HEK293 (cell line): ENCODE data around the gene AGAP3.

ENCODE experiments used
- CTCF ChIA-PET: fragments of 350-600 bp; formaldehyde crosslinking; extraction: SDS; loops from one replicate; lab custom pipeline; 2021; ENCODE audit warnings: antibody characterized with exemption; lab: Yijun Ruan, JAX
- POLR2A ChIA-PET: fragments of 300-600 bp; formaldehyde crosslinking; extraction: SDS; loops from one replicate; lab custom pipeline; 2020; ENCODE audit warnings: antibody characterized with exemption, inconsistent platforms; lab: Yijun Ruan, JAX
- H3K27ac ChIP-seq: fragments of 200-500 bp; sonication (Bioruptor generic); 2 replicates; pipeline ENCODE4 v1.5.1; 2014; ENCODE audit warnings: low read depth, low read length, control low read depth, inconsistent platforms; ENCODE audit errors: extremely low read depth
- H3K36me3 ChIP-seq, 2 experiments: fragments of 200-500 bp in 1 of 2; sonication (Bioruptor generic) in 1 of 2; 1 replicate in 1 of 2; 2 replicates in 1 of 2; pipeline ENCODE4 v1.5.1; 2014 to 2017; ENCODE audit warnings: inconsistent platforms in 2 of 2, low read length in 2 of 2; ENCODE audit not compliant: control insufficient read depth in 2 of 2, insufficient read depth in 1 of 2
- H3K4me1 ChIP-seq: fragments of 200-500 bp; sonication (Bioruptor generic); 2 replicates; pipeline ENCODE4 v1.5.1; 2014; ENCODE audit warnings: mild to moderate bottlenecking, low read length, inconsistent platforms; ENCODE audit not compliant: control insufficient read depth, insufficient read depth
- H3K4me3 ChIP-seq: 2 replicates; pipeline ENCODE4 v1.5.1; 2011; ENCODE audit warnings: low read depth, mild to moderate bottlenecking, control low read depth, low read length, moderate library complexity
- H3K9me3 ChIP-seq: fragments of 200-500 bp; sonication (Bioruptor generic); 2 replicates; pipeline ENCODE4 v1.5.1; 2014; ENCODE audit warnings: low read depth, low read length, inconsistent platforms; ENCODE audit not compliant: control insufficient read depth, insufficient read depth
- EGR2 ChIP-seq: fragments of 450-650 bp; formaldehyde crosslinking; IDR thresholded peaks from 2 replicates; pipeline ENCODE4 v1.5.1; 2016; ENCODE audit warnings: low read depth, missing biosample characterization, missing genetic modification characterization
- IKZF3 ChIP-seq: fragments of 450-650 bp; IDR thresholded peaks from 2 replicates; pipeline ENCODE4 v1.5.0; 2018; ENCODE audit warnings: missing biosample characterization, mild to moderate bottlenecking, missing genetic modification characterization, moderate library complexity
- KLF1 ChIP-seq: fragments of 450-650 bp; formaldehyde crosslinking; IDR thresholded peaks from 2 replicates; pipeline ENCODE4 v1.5.1; 2016; ENCODE audit warnings: missing biosample characterization, missing genetic modification characterization
- KLF16 ChIP-seq: fragments of 450-650 bp; formaldehyde crosslinking; IDR thresholded peaks from 2 replicates; pipeline ENCODE4 v1.5.1; 2017; ENCODE audit warnings: missing biosample characterization, missing genetic modification characterization
- KLF7 ChIP-seq: fragments of 450-650 bp; formaldehyde crosslinking; IDR thresholded peaks from 2 replicates; pipeline ENCODE4 v1.5.1; 2016; ENCODE audit warnings: missing biosample characterization, missing genetic modification characterization, borderline replicate concordance
- MZF1 ChIP-seq: fragments of 450-650 bp; formaldehyde crosslinking; IDR thresholded peaks from 2 replicates; pipeline ENCODE4 v1.5.1; 2017; ENCODE audit warnings: missing biosample characterization, missing genetic modification characterization, borderline replicate concordance
- RBAK ChIP-seq: fragments of 450-650 bp; formaldehyde crosslinking; IDR thresholded peaks from 2 replicates; pipeline ENCODE4 v1.5.1; 2016; ENCODE audit warnings: missing biosample characterization, missing genetic modification characterization
- SETDB1 ChIP-seq: IDR thresholded peaks from one replicate; pipeline ENCODE4 v1.6.1; 2017; ENCODE audit warnings: mild to moderate bottlenecking, low read length, moderate library complexity, mixed read lengths; ENCODE audit not compliant: insufficient read length
- SP2 ChIP-seq: fragments of 450-650 bp; formaldehyde crosslinking; IDR thresholded peaks from 2 replicates; pipeline ENCODE4 v1.5.1; 2016; ENCODE audit warnings: missing biosample characterization, missing genetic modification characterization
- TRIM28 ChIP-seq: IDR thresholded peaks from 2 replicates; pipeline ENCODE4 v1.6.1; 2011; ENCODE audit warnings: low read length, control low read depth, borderline replicate concordance
- ZBTB17 ChIP-seq: fragments of 450-650 bp; formaldehyde crosslinking; IDR thresholded peaks from 2 replicates; pipeline ENCODE4 v1.5.1; 2016; ENCODE audit warnings: missing biosample characterization, missing genetic modification characterization
- ZBTB20 ChIP-seq: fragments of 450-650 bp; formaldehyde crosslinking; IDR thresholded peaks from 2 replicates; pipeline ENCODE4 v1.5.1; 2016; ENCODE audit warnings: missing biosample characterization, missing genetic modification characterization
- ZEB2 ChIP-seq: fragments of 450-650 bp; formaldehyde crosslinking; IDR thresholded peaks from 2 replicates; pipeline ENCODE4 v1.5.1; 2016; ENCODE audit warnings: missing biosample characterization, missing genetic modification characterization
- ZNF302 ChIP-seq: fragments of 450-650 bp; formaldehyde crosslinking; IDR thresholded peaks from 2 replicates; pipeline ENCODE4 v1.5.1; 2016; ENCODE audit warnings: missing biosample characterization, missing genetic modification characterization, low read depth
- ZNF391 ChIP-seq: fragments of 450-650 bp; formaldehyde crosslinking; IDR thresholded peaks from 2 replicates; pipeline ENCODE4 v1.5.1; 2016; ENCODE audit warnings: low read depth, missing biosample characterization, missing genetic modification characterization, borderline replicate concordance
- ZNF521 ChIP-seq: fragments of 450-650 bp; formaldehyde crosslinking; IDR thresholded peaks from 2 replicates; pipeline ENCODE4 v1.5.1; 2017; ENCODE audit warnings: missing biosample characterization, mild to moderate bottlenecking, missing genetic modification characterization
- ZNF544 ChIP-seq: fragments of 450-650 bp; formaldehyde crosslinking; IDR thresholded peaks from 2 replicates; pipeline ENCODE4 v1.5.0; 2017; ENCODE audit warnings: missing biosample characterization, missing genetic modification characterization
- ZNF600 ChIP-seq: fragments of 450-650 bp; formaldehyde crosslinking; IDR thresholded peaks from 2 replicates; pipeline ENCODE4 v1.5.1; 2016; ENCODE audit warnings: missing biosample characterization, missing genetic modification characterization
- ZNF654 ChIP-seq: fragments of 450-650 bp; formaldehyde crosslinking; IDR thresholded peaks from 2 replicates; pipeline ENCODE4 v1.5.1; 2016; ENCODE audit warnings: low read depth, missing biosample characterization, missing genetic modification characterization
- ZNF658 ChIP-seq: fragments of 450-650 bp; formaldehyde crosslinking; IDR thresholded peaks from 2 replicates; pipeline ENCODE4; 2016; ENCODE audit warnings: missing biosample characterization, missing genetic modification characterization
- ZNF777 ChIP-seq: fragments of 450-650 bp; formaldehyde crosslinking; IDR thresholded peaks from 2 replicates; pipeline ENCODE4 v1.5.1; 2017; ENCODE audit warnings: missing biosample characterization, missing genetic modification characterization, borderline replicate concordance
- ZNF785 ChIP-seq: fragments of 450-650 bp; formaldehyde crosslinking; IDR thresholded peaks from 2 replicates; pipeline ENCODE4 v1.5.1; 2016; ENCODE audit warnings: missing biosample characterization, missing genetic modification characterization
- ZNF843 ChIP-seq: fragments of 450-650 bp; formaldehyde crosslinking; IDR thresholded peaks from 2 replicates; pipeline ENCODE4 v1.5.1; 2016; ENCODE audit warnings: missing biosample characterization, missing genetic modification characterization
- ZSCAN30 ChIP-seq: fragments of 450-650 bp; IDR thresholded peaks from 2 replicates; pipeline ENCODE4 v1.5.1; 2018; ENCODE audit warnings: missing biosample characterization, mild to moderate bottlenecking, missing genetic modification characterization, moderate library complexity
- TF ChIP-seq, protein P1 (sequence below): fragments of 450-650 bp; formaldehyde crosslinking; IDR thresholded peaks from 2 replicates; pipeline ENCODE4 v1.5.1; 2016; ENCODE audit warnings: missing biosample characterization, missing genetic modification characterization
- TF ChIP-seq, protein P2 (sequence below): fragments of 450-650 bp; formaldehyde crosslinking; IDR thresholded peaks from 2 replicates; pipeline ENCODE4 v1.5.0; 2017; ENCODE audit warnings: missing biosample characterization, missing genetic modification characterization, borderline replicate concordance
- TF ChIP-seq, protein P3 (sequence below): fragments of 450-650 bp; formaldehyde crosslinking; IDR thresholded peaks from 2 replicates; pipeline ENCODE4 v1.5.1; 2016; ENCODE audit warnings: missing biosample characterization, missing genetic modification characterization
- TF ChIP-seq, protein P4 (sequence below): IDR thresholded peaks from 2 replicates; pipeline ENCODE4 v1.6.1; 2011; ENCODE audit warnings: mild to moderate bottlenecking, low read depth, low read length, borderline replicate concordance
- TF ChIP-seq, protein P5 (sequence below): fragments of 450-650 bp; formaldehyde crosslinking; IDR thresholded peaks from 2 replicates; pipeline ENCODE4 v1.5.1; 2016; ENCODE audit warnings: missing biosample characterization, missing genetic modification characterization, borderline replicate concordance

Gene AGAP3

DNA sequence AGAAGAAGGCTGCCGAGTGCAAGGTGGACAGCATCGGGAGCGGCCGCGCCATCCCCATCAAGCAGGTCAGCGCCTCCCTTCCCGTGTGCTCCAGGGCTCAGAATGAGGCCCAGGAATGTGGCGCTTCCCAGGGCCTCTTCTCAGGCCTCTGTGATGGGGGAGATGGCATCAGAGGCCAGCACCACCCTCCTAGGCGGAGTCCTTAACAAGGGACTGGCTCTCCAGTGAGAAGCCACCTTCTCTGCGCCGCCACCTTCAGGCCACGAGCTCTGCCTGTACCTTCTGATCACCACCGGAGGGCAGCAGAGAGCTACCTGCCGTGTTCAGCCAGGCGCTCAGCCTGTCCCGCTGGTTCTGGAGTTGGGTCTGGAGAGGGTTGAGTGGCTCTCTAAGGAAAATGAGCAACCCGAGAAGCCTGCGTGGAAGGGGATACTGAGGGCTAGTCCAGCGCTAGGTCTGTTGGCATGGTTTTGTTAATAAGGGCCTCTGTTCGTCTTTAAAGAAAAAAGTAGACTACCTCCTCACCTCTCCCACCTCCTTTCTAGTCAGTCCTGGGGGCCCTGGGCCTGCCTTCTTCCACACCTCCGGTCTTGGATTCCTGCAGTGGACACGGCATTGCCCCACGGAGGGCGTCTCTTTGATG is 37.7 kb downstream of the AGAP3 start (continued):
- TF ChIP-seq ZEB2 (tag by site-specific recombination) (0 out of 2 replicates have a peak, but pooled peaks have one; percentile 30), ZNF521 (tag by site-specific recombination) (no peak), ZNF777 (tag by site-specific recombination) (no peak), ZBTB17 (tag by site-specific recombination) (peak; percentile 65), ZNF658 (tag by site-specific recombination) (no peak), SP2 (tag by site-specific recombination) (no peak), ZNF654 (tag by site-specific recombination) (peak; percentile 97), IKZF3 (tag by site-specific recombination) (peak; percentile 55), ZNF600 (tag by site-specific recombination) (peak; percentile 96), KLF16 (tag by site-specific recombination) (no peak), ZBTB20 (tag by site-specific recombination) (peak; percentile 15; the same call in 1 of the 2 replicates), EGR2 (tag by site-specific recombination) (no peak), TRIM28 (peak; percentile 45; the same call in 1 of the 2 replicates), KLF1 (tag by site-specific recombination) (peak; percentile 55; the same call in 1 of the 2 replicates), ZNF785 (tag by site-specific recombination) (no peak), ZNF391 (tag by site-specific recombination) (peak; percentile 44; the same call in 1 of the 2 replicates)
- TF ChIP-seq, protein P1, sequence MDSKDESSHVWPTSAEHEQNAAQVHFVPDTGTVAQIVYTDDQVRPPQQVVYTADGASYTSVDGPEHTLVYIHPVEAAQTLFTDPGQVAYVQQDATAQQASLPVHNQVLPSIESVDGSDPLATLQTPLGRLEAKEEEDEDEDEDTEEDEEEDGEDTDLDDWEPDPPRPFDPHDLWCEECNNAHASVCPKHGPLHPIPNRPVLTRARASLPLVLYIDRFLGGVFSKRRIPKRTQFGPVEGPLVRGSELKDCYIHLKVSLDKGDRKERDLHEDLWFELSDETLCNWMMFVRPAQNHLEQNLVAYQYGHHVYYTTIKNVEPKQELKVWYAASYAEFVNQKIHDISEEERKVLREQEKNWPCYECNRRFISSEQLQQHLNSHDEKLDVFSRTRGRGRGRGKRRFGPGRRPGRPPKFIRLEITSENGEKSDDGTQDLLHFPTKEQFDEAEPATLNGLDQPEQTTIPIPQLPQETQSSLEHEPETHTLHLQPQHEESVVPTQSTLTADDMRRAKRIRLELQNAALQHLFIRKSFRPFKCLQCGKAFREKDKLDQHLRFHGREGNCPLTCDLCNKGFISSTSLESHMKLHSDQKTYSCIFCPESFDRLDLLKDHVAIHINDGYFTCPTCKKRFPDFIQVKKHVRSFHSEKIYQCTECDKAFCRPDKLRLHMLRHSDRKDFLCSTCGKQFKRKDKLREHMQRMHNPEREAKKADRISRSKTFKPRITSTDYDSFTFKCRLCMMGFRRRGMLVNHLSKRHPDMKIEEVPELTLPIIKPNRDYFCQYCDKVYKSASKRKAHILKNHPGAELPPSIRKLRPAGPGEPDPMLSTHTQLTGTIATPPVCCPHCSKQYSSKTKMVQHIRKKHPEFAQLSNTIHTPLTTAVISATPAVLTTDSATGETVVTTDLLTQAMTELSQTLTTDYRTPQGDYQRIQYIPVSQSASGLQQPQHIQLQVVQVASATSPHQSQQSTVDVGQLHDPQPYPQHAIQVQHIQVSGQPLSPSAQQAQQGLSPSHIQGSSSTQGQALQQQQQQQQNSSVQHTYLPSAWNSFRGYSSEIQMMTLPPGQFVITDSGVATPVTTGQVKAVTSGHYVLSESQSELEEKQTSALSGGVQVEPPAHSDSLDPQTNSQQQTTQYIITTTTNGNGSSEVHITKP (tag by site-specific recombination) = 0 out of 2 replicates have a peak, but pooled peaks have one; percentile 21
- TF ChIP-seq, protein P2, sequence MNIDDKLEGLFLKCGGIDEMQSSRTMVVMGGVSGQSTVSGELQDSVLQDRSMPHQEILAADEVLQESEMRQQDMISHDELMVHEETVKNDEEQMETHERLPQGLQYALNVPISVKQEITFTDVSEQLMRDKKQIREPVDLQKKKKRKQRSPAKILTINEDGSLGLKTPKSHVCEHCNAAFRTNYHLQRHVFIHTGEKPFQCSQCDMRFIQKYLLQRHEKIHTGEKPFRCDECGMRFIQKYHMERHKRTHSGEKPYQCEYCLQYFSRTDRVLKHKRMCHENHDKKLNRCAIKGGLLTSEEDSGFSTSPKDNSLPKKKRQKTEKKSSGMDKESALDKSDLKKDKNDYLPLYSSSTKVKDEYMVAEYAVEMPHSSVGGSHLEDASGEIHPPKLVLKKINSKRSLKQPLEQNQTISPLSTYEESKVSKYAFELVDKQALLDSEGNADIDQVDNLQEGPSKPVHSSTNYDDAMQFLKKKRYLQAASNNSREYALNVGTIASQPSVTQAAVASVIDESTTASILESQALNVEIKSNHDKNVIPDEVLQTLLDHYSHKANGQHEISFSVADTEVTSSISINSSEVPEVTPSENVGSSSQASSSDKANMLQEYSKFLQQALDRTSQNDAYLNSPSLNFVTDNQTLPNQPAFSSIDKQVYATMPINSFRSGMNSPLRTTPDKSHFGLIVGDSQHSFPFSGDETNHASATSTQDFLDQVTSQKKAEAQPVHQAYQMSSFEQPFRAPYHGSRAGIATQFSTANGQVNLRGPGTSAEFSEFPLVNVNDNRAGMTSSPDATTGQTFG = no peak

DNA sequence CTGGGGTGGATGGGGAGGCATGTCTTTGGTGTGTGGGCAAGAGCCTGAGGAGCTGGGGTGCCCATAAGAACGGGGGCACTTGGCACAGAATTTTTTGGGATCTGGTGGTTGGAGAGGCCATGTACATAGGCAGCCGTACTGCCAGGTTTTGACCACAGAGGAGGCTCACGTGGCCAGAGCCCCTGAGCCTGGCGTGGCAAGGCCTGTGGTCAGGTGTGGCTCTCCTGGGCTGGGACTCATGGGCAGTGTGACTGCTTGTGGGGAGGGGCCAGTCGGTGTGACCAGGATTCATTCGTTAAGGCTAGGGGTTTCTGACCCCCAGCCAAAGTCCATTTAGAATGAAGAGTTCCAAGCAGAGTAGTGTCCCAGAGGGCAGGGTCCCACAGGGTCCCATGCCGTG is 38.2 kb downstream of the AGAP3 start:
- Histone ChIP-seq H3K4me1 (no peaks in the 10 kb centered on the region), H3K4me3 (no peak overlapping the region), H3K9me3 (no peaks in the 10 kb centered on the region), H3K27ac (no peak overlapping the region), H3K36me3 (peaks cover 0 to 91% of the 10 kb centered on the region in 2 experiments; a peak in 1 of 3 replicates)
- POLR2A ChIA-PET = interaction anchor here (1.3 to 1.4 kb wide), 2 partner anchors 44 to 96 kb away, joined by 3 to 5 read pairs; partner anchors contain the start of genes ABCB8 and FASTK
- CTCF ChIA-PET = interaction anchor here (0.6 to 2.6 kb wide), 31 partner anchors 8 to 1954 kb away, joined by 3 to 20 read pairs (median 5); partner anchors contain the start of genes ABCF2, GBX1 and H2BK1
- no peak for TF ChIP-seq ZSCAN30 (tag by site-specific recombination)
- no peak for TF ChIP-seq SETDB1
- TF ChIP-seq, protein P3, sequence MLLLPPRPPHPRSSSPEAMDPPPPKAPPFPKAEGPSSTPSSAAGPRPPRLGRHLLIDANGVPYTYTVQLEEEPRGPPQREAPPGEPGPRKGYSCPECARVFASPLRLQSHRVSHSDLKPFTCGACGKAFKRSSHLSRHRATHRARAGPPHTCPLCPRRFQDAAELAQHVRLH (tag by site-specific recombination) = no peak
- TF ChIP-seq ZNF843 (tag by site-specific recombination) = no peak
- TF ChIP-seq ZNF302 (tag by site-specific recombination) = no peak
- TF ChIP-seq MZF1 (tag by site-specific recombination) = no peak
- no peak for TF ChIP-seq KLF7
- TF ChIP-seq, protein P4, sequence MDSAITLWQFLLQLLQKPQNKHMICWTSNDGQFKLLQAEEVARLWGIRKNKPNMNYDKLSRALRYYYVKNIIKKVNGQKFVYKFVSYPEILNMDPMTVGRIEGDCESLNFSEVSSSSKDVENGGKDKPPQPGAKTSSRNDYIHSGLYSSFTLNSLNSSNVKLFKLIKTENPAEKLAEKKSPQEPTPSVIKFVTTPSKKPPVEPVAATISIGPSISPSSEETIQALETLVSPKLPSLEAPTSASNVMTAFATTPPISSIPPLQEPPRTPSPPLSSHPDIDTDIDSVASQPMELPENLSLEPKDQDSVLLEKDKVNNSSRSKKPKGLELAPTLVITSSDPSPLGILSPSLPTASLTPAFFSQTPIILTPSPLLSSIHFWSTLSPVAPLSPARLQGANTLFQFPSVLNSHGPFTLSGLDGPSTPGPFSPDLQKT = no peak
- no peak for TF ChIP-seq RBAK
- no peak for TF ChIP-seq ZNF544 (tag by site-specific recombination)
- TF ChIP-seq, protein P5, sequence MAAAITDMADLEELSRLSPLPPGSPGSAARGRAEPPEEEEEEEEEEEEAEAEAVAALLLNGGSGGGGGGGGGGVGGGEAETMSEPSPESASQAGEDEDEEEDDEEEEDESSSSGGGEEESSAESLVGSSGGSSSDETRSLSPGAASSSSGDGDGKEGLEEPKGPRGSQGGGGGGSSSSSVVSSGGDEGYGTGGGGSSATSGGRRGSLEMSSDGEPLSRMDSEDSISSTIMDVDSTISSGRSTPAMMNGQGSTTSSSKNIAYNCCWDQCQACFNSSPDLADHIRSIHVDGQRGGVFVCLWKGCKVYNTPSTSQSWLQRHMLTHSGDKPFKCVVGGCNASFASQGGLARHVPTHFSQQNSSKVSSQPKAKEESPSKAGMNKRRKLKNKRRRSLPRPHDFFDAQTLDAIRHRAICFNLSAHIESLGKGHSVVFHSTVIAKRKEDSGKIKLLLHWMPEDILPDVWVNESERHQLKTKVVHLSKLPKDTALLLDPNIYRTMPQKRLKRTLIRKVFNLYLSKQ (tag by site-specific recombination) = no peak
